HG03575 (cell line): Measurements from ENCODE around the gene DZIP1L.
"Not testable (repeated sequence)": the region's sequence is repeated elsewhere in the genome, so short reads cannot be mapped to it uniquely, and the experiment has no call there.

Source experiments
- ATAC-seq: cut with Tn5 transposase; IDR thresholded peaks from one replicate; pipeline ENCODE4 v1.9.1; 2021; ENCODE audit not compliant: unreplicated experiment, insufficient number of reproducible peaks, low FRiP score; ENCODE audit errors: extremely low read depth

Gene DZIP1L

GRCh38 chr3:138114988-138115971 lies at the start of gene DZIP1L:
TSS of gene DZIP1L (minus strand) at chr3:138115608. CDS start at chr3:138103971, 11,637 bp downstream.
- ATAC-seq: no peak

DNA sequence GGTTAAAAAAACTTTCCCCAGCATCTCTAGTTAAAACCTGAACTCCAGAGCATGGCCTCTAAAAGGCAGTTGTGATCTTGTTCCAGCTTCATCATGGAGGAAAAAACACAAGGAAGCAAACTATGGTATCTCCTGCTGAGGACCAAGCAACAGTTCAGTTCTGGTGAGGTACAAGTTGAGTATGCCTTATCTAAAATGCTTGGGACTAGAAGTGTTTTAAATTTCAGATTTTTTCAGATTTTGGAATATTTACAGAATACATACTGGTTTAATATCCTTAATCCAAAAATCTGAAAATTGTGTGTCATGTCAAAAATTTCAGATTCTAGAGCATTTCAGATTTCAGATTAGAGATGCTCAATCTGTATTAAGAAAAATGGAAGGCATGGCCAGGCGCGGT lies 49.7 kb upstream of the DZIP1L start:
- no peak for ATAC-seq

DNA sequence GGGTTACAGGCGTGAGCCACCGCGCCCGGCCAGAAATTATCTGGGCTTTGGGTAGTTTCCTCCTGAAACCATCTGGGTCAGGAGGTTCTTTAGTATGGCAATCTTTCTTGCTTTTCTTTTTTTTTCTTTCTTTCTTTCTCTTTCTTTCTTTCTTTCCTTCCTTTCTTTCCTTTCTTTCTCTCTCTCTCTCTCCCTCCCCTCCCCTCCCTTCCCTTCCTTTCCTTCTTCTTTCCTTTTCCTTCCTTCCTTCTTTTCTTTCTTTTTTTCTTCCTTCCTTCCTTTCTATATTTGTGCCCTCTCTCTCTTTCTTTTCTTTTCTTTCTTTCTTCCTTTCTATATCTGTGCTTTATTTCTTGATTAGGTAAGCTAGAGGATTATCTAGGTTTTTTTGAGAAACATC lies 42.3 kb upstream of the DZIP1L start:
- no peak for ATAC-seq

DNA sequence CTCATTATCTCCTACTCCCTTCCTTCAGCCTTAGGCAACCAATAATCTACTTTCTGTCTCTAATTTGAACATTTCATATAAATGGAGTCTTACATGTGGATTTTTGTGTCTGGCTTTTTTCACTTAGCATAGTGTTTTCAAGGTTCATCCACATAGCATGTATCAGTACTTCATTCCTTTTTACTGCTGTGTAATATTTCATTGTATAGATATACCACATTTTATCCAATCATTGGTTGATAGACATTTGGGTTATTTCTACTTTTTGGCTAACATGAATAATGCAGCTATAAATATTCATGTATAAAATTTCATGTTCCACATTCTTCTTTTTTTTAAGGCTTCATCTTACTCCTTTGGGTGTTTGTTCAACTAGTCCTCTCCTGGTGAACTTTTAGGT lies 39.1 kb upstream of the DZIP1L start:
- ATAC-seq: no peak

DNA sequence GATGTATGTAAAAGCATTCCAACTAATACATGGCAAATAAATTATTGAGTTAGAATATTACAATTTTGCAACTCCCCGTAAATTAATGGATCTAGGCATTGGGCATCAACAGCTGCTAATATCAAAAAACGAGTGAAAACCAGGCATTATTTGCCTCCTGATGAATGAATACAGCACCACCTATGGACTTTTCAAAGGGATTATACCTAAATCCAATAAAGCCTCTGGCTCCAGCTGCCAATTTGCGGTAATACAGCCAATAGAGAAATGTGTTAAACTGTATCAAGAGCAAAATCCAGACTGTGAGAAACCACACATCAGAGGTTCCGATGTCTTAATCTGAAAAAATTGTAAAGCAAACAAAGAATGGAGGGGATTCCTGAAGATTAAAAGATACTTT lies 33.1 kb upstream of the DZIP1L start:
- ATAC-seq: no peak

DNA sequence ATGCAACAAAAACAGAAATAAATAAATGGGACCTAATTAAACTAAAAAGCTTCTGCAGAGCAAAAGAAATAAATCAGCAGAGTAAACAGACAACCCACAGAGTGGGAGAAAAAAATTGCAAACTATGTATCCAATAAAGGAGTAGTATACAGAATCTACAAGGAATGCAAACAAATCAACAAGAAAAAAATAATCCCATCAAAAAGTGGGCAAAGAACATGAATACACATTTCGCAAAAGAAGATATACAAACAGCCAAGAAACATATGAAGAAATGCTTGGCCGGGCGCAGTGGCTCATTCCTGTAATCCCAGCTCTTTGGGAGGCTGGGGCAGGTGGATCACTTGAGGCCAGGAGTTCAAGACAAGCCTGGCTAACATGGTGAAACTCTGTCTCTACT lies 26.8 kb upstream of the DZIP1L start:
- not testable (repeated sequence) for ATAC-seq

- no peak for ATAC-seq
These were observed 25.5 kb upstream of the DZIP1L start for GRCh38 chr3:138140940-138141339.

DNA sequence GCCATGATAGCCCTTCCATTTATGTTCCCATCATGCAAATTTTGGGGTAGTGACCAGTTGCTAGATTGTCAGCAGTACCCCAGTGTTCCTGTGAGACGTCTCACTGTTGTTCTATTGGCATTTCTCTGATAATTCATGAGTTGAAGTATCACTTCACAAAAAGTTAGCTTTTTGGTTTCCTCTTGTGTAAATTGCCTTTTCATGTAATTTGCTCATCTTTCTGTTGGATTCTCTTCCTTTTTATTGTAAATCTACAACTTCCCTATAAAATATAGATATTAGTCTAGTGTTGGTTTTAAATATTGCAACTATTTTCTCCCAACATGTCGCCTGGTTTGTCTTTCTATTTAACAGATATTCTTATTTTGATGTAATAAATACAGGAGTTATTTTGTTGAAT lies 24.3 kb upstream of the DZIP1L start:
- ATAC-seq: no peak

GRCh38 chr3:138137861-138138260 lies 22.5 kb upstream of the DZIP1L start:
- ATAC-seq: no peak

DNA sequence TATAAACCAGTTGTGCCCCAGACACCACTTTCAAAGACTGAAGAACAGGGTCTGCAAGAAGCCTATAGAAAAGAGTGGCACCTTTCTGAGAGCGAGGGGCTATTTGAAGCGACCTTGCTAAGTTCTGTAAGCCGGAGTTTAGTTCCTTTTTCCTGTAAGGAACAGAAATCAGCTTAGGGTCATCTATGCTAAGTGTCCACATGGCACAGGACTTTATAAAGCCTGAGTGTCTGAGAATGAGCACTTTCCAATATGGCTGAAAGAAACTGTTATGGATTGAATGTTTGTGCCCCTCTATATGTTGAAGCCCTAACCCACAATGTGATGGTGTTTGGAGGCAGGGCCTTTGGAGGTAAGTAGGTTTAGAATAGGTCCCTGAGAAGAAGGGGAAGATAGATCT lies 20.8 kb upstream of the DZIP1L start:
- no peak for ATAC-seq

DNA sequence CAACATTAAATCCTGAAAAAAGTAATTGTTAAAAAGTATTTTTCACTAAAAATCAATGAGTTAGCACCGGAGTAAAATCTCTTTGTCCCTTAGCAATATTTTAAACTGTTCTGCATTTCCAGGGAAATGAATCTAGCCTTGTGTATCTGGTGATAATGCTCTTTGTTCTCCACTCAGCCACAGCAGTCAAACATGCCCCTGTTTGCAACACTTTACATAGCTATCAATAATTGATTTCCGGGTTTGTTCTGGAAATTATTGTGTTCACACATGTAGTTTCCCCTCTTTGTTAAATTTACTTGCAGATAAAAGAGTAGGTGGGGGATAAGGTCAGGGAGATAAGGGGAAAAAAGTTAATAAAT lies 20.4 kb upstream of the DZIP1L start:
- no peak for ATAC-seq

DNA sequence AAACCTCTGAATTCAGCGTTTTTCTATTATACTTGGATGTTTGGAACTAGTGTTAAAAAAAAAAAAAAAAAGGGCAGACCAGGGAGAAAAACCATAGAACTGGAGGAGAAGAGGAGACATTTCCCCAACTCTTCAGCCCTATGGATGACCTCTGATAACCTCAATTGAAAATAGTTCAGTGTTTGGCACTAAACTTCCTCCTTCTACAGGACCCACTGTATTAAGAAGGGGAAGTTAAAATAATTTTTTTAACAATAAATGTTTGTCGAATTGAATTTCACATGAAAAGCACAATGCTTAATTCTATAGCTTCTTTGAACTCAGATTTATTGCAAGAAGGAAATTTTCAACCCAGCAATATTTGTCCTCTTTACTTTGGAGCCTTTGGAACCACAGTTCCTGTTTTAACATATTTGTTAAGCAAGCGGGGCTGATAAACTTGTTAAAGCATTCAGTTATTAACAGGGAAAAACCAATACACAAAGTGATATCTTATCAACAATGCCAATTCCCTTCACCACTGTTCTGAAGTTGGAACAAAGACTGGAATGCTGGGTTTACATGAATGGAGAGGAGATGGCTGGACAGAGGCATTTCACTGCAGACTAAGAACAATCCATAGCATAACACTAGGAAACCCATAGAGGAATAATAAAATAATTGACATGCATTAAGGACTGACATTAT lies 19.9 kb upstream of the DZIP1L start:
- ATAC-seq: no peak

GRCh38 chr3:138132239-138132638 lies 16.8 kb upstream of the DZIP1L start, which contains the start of gene A4GNT:
TSS of gene A4GNT (minus strand) at chr3:138132390. CDS start at chr3:138131256, 1,134 bp downstream.
- ATAC-seq: no peak

GRCh38 chr3:138127636-138128365 lies 12.4 kb upstream of the DZIP1L start:
- no peak for ATAC-seq

DNA sequence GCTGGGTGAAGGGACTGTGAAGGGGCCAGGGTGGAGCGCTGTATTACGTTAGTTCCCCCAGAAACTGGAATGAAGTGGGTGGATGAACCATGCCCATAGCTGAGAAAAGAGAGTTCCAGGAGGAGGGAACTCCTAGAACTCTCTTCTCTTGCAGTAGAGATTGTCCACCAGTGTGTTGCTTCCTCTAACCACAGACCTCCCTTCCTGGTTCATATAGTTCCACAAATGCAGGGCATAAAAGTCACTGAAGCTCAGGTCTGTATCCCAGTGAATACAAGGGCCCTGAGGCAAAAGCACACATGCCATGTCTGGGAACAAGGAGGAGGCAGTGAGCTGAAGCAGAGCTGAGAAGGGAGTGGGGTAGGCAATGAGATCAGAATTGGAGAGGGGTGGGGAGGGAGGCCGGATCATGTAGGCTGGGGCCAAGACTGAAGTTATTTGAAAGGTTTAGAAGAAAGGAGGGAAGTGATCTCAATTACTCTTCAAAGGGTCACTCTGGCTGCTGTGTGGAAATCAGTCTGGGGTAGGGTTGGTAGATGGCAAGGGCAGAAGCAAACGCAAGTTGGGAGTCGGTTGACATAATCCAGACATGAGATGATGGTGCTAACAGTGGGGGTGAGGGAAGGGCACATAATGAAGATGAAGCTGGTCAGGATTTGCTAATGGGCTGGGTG lies 10.3 kb upstream of the DZIP1L start:
- no peak for ATAC-seq

DNA sequence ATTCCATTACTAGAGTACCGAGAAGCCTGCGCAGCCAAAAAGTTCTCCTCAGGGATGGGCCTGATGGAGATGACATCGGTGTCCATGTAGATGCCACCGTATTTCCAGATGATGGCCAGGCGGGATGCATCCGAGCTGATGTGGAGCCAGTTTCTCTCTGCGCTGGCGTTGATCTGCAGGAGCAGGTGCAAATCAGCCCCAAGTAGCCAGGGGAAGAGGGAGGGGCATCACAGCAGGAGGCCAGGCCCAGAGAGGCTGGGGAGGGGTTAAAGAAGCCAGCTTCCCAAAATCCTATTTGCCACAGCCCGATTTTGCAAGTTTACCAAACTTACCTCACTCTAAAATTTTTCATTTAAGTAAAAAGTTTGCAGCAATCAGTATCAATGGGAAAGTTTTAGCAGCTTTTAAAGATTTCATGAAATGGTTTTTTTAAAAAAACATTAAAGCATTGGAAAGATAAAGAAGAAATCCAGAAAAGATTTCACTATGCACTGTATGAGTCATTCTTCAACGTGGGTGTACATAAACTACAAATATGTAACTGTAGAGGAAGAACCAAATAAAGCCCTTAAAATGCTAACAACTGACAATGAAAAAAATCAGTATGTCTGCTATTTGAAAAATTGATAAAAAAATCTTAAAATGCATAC lies 9.4 kb upstream of the DZIP1L start:
- ATAC-seq: no peak

DNA sequence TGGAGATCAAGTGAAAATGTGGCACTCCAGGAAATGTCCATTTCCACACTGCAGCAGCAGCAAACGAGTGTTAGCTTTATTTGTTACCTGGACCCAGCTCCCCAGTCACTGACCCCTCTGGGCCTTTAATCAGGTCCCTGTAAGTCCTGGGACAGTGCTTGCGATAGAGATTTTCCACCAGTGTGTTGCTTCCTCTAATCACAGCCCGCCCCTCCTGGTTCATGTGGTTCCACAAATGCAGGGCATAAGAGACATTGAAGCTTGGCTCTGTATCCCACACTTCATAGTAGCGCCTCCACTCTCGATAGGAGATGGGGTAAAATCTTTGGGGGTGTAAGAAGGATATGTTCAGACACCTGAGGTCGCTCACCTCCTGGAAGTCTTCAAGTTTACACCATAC lies 8.8 kb upstream of the DZIP1L start:
- ATAC-seq: no peak

- no peak for ATAC-seq
These were observed 4.0 kb upstream of the DZIP1L start for GRCh38 chr3:138119423-138119766.
